H1 (cell line): ENCODE results near the gene SDR39U1. TPM values are rescaled to one million over a fixed set of nuclear protein-coding genes. Genes with fewer than 3 reads are reported as not detected.

ENCODE experiments used
- CTCF ChIA-PET: fragments of 300-600 bp; sonication (Branson Sonifier 250); formaldehyde crosslinking; loops from one replicate; lab custom pipeline; 2021; ENCODE audit not compliant: partially characterized antibody; lab: Charles Lee
- POLR2A ChIA-PET: fragments of 300-600 bp; sonication (Branson Sonifier 250); formaldehyde crosslinking; loops from one replicate; lab custom pipeline; 2021; ENCODE audit warnings: inconsistent platforms; ENCODE audit not compliant: partially characterized antibody; lab: Charles Lee
- DNase-seq, 2 experiments: peaks; one replicate each; pipeline versions ENCODE4 v3.0.0 to v3.0.0-alpha.2; 2010 to 2022; ENCODE audit warnings: low spot score in 2 of 2, low read depth in 1 of 2, mixed read lengths in 1 of 2
- FAIRE-seq: peaks from 2 replicates; lab custom pipeline; 2011; peaks lifted over from hg19 to GRCh38; lab: Jason Lieb, UNC
- H2AFZ ChIP-seq: 2 replicates; pipeline ENCODE4 v1.8.1; 2012; ENCODE audit warnings: low read length, inconsistent platforms
- H2AK5ac ChIP-seq: 2 replicates; pipeline ENCODE4 v1.6.1; 2013; ENCODE audit warnings: low read depth, low read length
- H2BK120ac ChIP-seq: replicated peaks from 2 replicates; pipeline ENCODE3; 2013; ENCODE audit warnings: low read depth, low read length, inconsistent platforms
- H2BK12ac ChIP-seq: 2 replicates; pipeline ENCODE4 v1.6.1; 2013; ENCODE audit warnings: low read depth, low read length
- H2BK15ac ChIP-seq: 2 replicates; pipeline ENCODE4 v1.6.1; 2013; ENCODE audit warnings: low read length
- H2BK20ac ChIP-seq: 2 replicates; pipeline ENCODE4 v1.6.1; 2013; ENCODE audit warnings: low read length
- H2BK5ac ChIP-seq: 2 replicates; pipeline ENCODE4 v1.6.1; 2013; ENCODE audit warnings: low read depth, low read length
- H3K14ac ChIP-seq: 2 replicates; pipeline ENCODE4 v1.6.1; 2013; ENCODE audit warnings: inconsistent platforms; ENCODE audit not compliant: insufficient read length
- H3K18ac ChIP-seq: 2 replicates; pipeline ENCODE4 v1.6.1; 2013; ENCODE audit warnings: low read length; ENCODE audit errors: extremely low read depth
- H3K23ac ChIP-seq: 2 replicates; pipeline ENCODE4 v1.6.1; 2013; ENCODE audit warnings: inconsistent platforms; ENCODE audit not compliant: insufficient read length
- H3K23me2 ChIP-seq: 2 replicates; pipeline ENCODE4 v1.6.1; 2013; ENCODE audit warnings: low read depth, low read length
- H3K27ac ChIP-seq: 2 replicates; pipeline ENCODE4 v1.6.1; 2011; ENCODE audit warnings: low read depth, low read length, inconsistent platforms
- H3K27me3 ChIP-seq, 4 experiments: replicated peaks in 1 of 4; 1 replicate in 1 of 4; 2 replicates in 3 of 4; pipeline versions ENCODE4 v1.6.1 to v1.8.1; 2011 to 2013; ENCODE audit warnings: low read length in 3 of 4, mild to moderate bottlenecking in 3 of 4, inconsistent platforms in 2 of 4, mixed read lengths in 2 of 4, moderate library complexity in 1 of 4; ENCODE audit not compliant: control insufficient read depth in 3 of 4, insufficient read depth in 3 of 4; ENCODE audit errors: extremely low read depth in 1 of 4
- H3K36me3 ChIP-seq, 4 experiments: 2 replicates each; pipeline versions ENCODE4 v1.6.1 to v1.8.1; 2011 to 2013; ENCODE audit warnings: mild to moderate bottlenecking in 4 of 4, low read length in 3 of 4, moderate library complexity in 2 of 4, control low read depth in 1 of 4, inconsistent platforms in 1 of 4; ENCODE audit not compliant: insufficient read depth in 4 of 4, control insufficient read depth in 2 of 4
- H3K4ac ChIP-seq: replicated peaks from 2 replicates; pipeline ENCODE3; 2013; ENCODE audit warnings: low read length, low read depth, mixed read lengths, inconsistent platforms; ENCODE audit not compliant: insufficient read length
- H3K4me1 ChIP-seq, 4 experiments: replicated peaks in 1 of 4; 1 replicate in 1 of 4; 2 replicates in 3 of 4; pipeline versions ENCODE4 v1.6.1 to v1.8.1; 2011 to 2013; ENCODE audit warnings: low read length in 3 of 4, inconsistent platforms in 2 of 4, mixed read lengths in 1 of 4; ENCODE audit not compliant: insufficient read depth in 4 of 4, control insufficient read depth in 3 of 4
- H3K4me2 ChIP-seq, 2 experiments: 2 replicates each; pipeline versions ENCODE4 v1.6.1 to v1.8.1; 2011 to 2013; ENCODE audit warnings: low read depth in 2 of 2, low read length in 2 of 2, control low read depth in 1 of 2, inconsistent platforms in 1 of 2, mild to moderate bottlenecking in 1 of 2; ENCODE audit not compliant: insufficient read depth in 1 of 2
- H3K4me3 ChIP-seq, 4 experiments: fragments of 200-600, 300-600 bp in 1 of 4; sonication (generic), shearing (Covaris generic), sonication (Bioruptor Twin) in 1 of 4; 2 replicates each; pipeline versions ENCODE4 v1.5.1 to v1.8.1; 2011 to 2016; ENCODE audit warnings: low read length in 4 of 4, low read depth in 3 of 4, control low read depth in 2 of 4, inconsistent platforms in 2 of 4, mild to moderate bottlenecking in 2 of 4, mixed read lengths in 1 of 4, moderate library complexity in 1 of 4; ENCODE audit not compliant: insufficient read depth in 2 of 4; ENCODE audit errors: extremely low read depth in 1 of 4
- H3K56ac ChIP-seq: replicated peaks from 2 replicates; pipeline ENCODE3; 2013; ENCODE audit warnings: low read depth, mild to moderate bottlenecking, mixed read lengths, low read length, inconsistent platforms; ENCODE audit not compliant: insufficient read length
- H3K79me1 ChIP-seq: 2 replicates; pipeline ENCODE4 v1.6.1; 2013; ENCODE audit warnings: low read depth, low read length, control low read depth
- H3K79me2 ChIP-seq, 2 experiments: 2 replicates each; pipeline versions ENCODE4 v1.6.1 to v1.8.1; 2012 to 2013; ENCODE audit warnings: low read length in 2 of 2, mild to moderate bottlenecking in 2 of 2, inconsistent platforms in 1 of 2; ENCODE audit not compliant: insufficient read depth in 2 of 2, control insufficient read depth in 1 of 2
- H3K9ac ChIP-seq, 4 experiments: replicated peaks in 1 of 4; 1 replicate in 1 of 4; 2 replicates in 3 of 4; pipeline versions ENCODE4 v1.6.1 to v1.8.1; 2011 to 2013; ENCODE audit warnings: low read depth in 3 of 4, low read length in 3 of 4, control low read depth in 2 of 4, mild to moderate bottlenecking in 2 of 4, moderate library complexity in 2 of 4, inconsistent platforms in 1 of 4; ENCODE audit errors: extremely low read depth in 1 of 4
- H3K9me3 ChIP-seq, 2 experiments: 2 replicates each; pipeline versions ENCODE4 v1.6.1 to v1.8.1; 2012 to 2013; ENCODE audit warnings: mild to moderate bottlenecking in 2 of 2, moderate library complexity in 2 of 2, control low read depth in 1 of 2, inconsistent platforms in 1 of 2, low read depth in 1 of 2, low read length in 1 of 2, mixed read lengths in 1 of 2; ENCODE audit not compliant: insufficient read depth in 2 of 2
- H4K20me1 ChIP-seq, 2 experiments: replicated peaks in 1 of 2; 2 replicates each; pipeline versions ENCODE3 to v1.8.1; 2011 to 2013; ENCODE audit warnings: inconsistent platforms in 2 of 2, low read length in 2 of 2, mild to moderate bottlenecking in 1 of 2; ENCODE audit not compliant: insufficient read depth in 2 of 2, control insufficient read depth in 1 of 2
- H4K5ac ChIP-seq: 2 replicates; pipeline ENCODE4 v1.6.1; 2013; ENCODE audit warnings: low read length, low read depth, mixed read lengths, inconsistent platforms; ENCODE audit not compliant: insufficient read length
- H4K8ac ChIP-seq: 2 replicates; pipeline ENCODE4 v1.8.0; 2013; ENCODE audit warnings: mild to moderate bottlenecking, moderate library complexity, low read length, inconsistent platforms; ENCODE audit not compliant: insufficient read depth; ENCODE audit errors: extremely low read depth
- H4K91ac ChIP-seq: replicated peaks from 2 replicates; pipeline ENCODE3; 2013; ENCODE audit warnings: low read length, mixed read lengths, inconsistent platforms; ENCODE audit not compliant: insufficient read length
- BCL11A ChIP-seq, 2 experiments: IDR thresholded peaks; one replicate each; pipeline ENCODE4 v1.6.1; 2011; ENCODE audit warnings: low read depth in 2 of 2, low read length in 2 of 2, mild to moderate bottlenecking in 2 of 2
- CEBPB ChIP-seq: IDR thresholded peaks from 2 replicates; pipeline ENCODE4 v1.6.1; 2012; ENCODE audit warnings: low read depth, low read length
- KDM5A ChIP-seq: fragments of 200-600 bp; IDR thresholded peaks from 2 replicates; pipeline ENCODE4 v1.7.1; 2012; ENCODE audit warnings: mild to moderate bottlenecking, low read length, inconsistent platforms, mixed read lengths
- POLR2A ChIP-seq, 2 experiments: IDR thresholded peaks; 1 replicate in 1 of 2; 2 replicates in 1 of 2; pipeline ENCODE4 v1.6.1; 2011; ENCODE audit warnings: low read depth in 2 of 2, low read length in 2 of 2, mild to moderate bottlenecking in 2 of 2; ENCODE audit errors: control extremely low read depth in 1 of 2
- SAP30 ChIP-seq: fragments of 300-600 bp; sonication (generic); IDR thresholded peaks from 2 replicates; pipeline ENCODE4 v1.7.1; 2012; ENCODE audit warnings: low read length, moderate library complexity, mild to moderate bottlenecking, inconsistent platforms; ENCODE audit not compliant: insufficient read depth, insufficient replicate concordance
- SIX5 ChIP-seq: IDR thresholded peaks from 2 replicates; pipeline ENCODE4 v1.6.1; 2011; ENCODE audit warnings: mild to moderate bottlenecking, low read depth, low read length
- polyA plus RNA-seq, 7 experiments: library from polyadenylated mRNA; depleted of rRNA in 3 of 7; stranded (reverse) in 5 of 7; unstranded in 2 of 7; fragments of >200 nt in 5 of 7; fragments of 200-250 nt in 2 of 7; gene quantifications; 1 replicate in 5 of 7; 2 replicates in 1 of 7; 4 replicates in 1 of 7; pipeline versions ENCODE4 v1.2.1 to v1.2.3, GENCODE V29; 2011 to 2013; ENCODE audit warnings: missing spikeins in 2 of 7, mixed read lengths in 2 of 7
- total RNA-seq: library from RNA; stranded (reverse); fragmentation: NEBNext Ultra II Directional; extraction: Animal tissue kit (Norgen Biotek cat#: 25700); gene quantifications from 2 replicates; pipeline ENCODE4 v1.2.1, GENCODE V29; 2021

SDR39U1 gene
- total and polyA plus RNA-seq, 2 of the 8 experiments (the other 6 are each of a cell fraction or from before 2014, with no cell fraction given) = 46.7 to 98.8 TPM

GRCh38 chr14:24461336-24461735 is 18.8 kb upstream of the SDR39U1 start:
- Histone ChIP-seq H3K23ac (no peak overlapping the region), H3K9me3 (no peaks in the 10 kb centered on the region), H3K9ac (no peak overlapping the region), H2BK20ac (no peak overlapping the region), H3K4me3 (no peak overlapping the region), H4K20me1 (no peaks in the 10 kb centered on the region), H3K56ac (no peak overlapping the region)
- no peak for TF ChIP-seq SAP30
- TF ChIP-seq KDM5A = no peak
- no peak for TF ChIP-seq POLR2A (IDR thresholded peaks at IDR 0.05; ENCODE audit: control extremely low read depth in 1 of 2, low read depth in 2 of 2, low read length in 2 of 2)
- TF ChIP-seq BCL11A (IDR thresholded peaks at IDR 0.05; ENCODE audit: low read depth in 2 of 2, low read length in 2 of 2) = no peak
- no peak for TF ChIP-seq CEBPB
- no peak for TF ChIP-seq SIX5
- TF ChIP-seq, all 59 proteins: peak for 0
- CTCF ChIA-PET = no interaction called here
- Histone ChIP-seq H3K18ac (no peak overlapping the region), H3K79me2 (no peaks in the 10 kb centered on the region), H3K23me2 (no peaks in the 10 kb centered on the region), H4K5ac (no peak overlapping the region), H3K4me2 (no peak overlapping the region), H3K27me3 (no peaks in the 10 kb centered on the region), H4K8ac (no peak overlapping the region), H3K79me1 (no peaks in the 10 kb centered on the region), H2AFZ (no peak overlapping the region), H2BK15ac (no peak overlapping the region), H3K4me1 (no peaks in the 10 kb centered on the region), H3K27ac (no peak overlapping the region), H2BK120ac (no peak overlapping the region), H2BK12ac (no peak overlapping the region), H3K14ac (no peak overlapping the region), H3K36me3 (no peaks in the 10 kb centered on the region), H3K4ac (no peak overlapping the region), H4K91ac (no peak overlapping the region), H2AK5ac (no peak overlapping the region), H2BK5ac (no peak overlapping the region)
- POLR2A ChIA-PET = no interaction called here
- FAIRE-seq (no peak), DNase-seq (no peak)
